HG02759 (cell line): ENCODE measurements around the gene KCNK4.
"Not testable (repeated sequence)": the region's sequence is repeated elsewhere in the genome, so short reads cannot be mapped to it uniquely, and the experiment has no call there.

Source experiments
- ATAC-seq: cut with Tn5 transposase; IDR thresholded peaks from one replicate; pipeline ENCODE4 v1.9.1; 2021; ENCODE audit warnings: mild to moderate bottlenecking, moderate library complexity; ENCODE audit not compliant: unreplicated experiment

The KCNK4 gene

DNA sequence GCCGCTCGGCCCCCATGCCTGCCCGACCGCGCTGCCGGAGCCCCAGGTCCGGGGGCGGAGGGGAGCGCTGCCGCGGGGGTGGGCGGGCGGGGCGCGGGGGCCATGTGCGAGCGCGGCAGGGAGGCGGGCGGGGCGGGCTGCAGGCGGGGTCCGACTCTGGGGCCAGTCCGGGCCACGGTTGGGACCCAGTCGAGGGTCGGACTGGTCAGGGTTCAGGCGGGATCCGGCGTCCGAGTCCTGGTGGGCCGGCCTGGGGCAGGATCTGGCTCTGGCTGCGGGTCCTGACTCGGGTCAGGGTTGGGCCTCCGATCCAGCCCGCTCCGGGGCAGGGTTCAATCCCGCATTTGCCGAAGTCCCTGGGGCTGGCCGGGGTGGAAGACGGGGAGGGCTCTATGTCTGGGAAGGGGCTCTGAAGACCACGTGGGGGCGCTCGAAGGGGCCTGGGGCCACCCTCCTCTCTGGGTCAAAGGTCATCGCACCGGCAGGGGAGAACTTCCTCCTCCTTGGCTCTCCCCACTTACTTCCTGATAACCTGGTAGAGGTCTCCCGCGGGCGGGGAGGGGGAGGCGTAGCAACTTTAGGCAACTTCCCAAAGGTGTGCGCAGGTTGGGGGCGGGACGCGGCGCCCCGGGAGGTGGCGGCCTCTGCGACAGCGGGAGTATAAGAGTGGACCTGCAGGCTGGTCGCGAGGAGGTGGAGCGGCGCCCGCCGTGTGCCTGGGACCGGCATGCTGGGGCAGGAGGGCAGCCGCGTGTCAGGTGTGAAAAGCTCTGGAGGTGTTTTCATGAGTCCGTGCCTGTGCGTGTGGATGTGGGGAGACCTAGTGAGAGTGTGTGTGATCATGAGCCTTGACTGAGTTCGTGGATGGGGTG, 14.8 kb downstream of the KCNK4 start:
- ATAC-seq, result peak; percentile 23

- no peak for ATAC-seq
Measured at GRCh38 chr11:64306563-64306875, 15.4 kb downstream of the KCNK4 start.

DNA sequence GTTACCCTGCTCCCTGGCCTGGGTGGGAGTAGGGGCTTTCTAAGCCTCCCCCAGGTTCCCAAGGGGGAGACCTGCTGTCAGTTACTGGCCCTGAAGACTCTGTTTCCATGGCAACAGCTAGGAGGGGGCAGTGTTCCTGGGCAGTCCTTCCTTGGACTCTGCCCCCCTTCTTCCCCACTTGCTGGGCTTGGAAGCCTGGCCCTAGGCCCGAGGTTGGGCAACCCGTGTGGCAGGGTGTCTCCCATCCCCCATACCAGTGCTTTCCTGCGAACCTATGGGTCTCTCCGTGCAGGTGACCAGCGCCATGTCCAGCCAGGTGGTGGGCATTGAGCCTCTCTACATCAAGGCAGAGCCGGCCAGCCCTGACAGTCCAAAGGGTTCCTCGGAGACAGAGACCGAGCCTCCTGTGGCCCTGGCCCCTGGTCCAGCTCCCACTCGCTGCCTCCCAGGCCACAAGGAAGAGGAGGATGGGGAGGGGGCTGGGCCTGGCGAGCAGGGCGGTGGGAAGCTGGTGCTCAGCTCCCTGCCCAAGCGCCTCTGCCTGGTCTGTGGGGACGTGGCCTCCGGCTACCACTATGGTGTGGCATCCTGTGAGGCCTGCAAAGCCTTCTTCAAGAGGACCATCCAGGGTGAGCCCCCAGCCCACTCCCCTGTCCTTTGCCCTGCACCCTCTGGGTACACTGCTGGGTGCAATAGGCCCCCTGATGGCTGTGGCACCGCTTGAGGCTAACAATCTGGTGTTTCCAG, 15.9 kb downstream of the KCNK4 start:
- ATAC-seq, result no peak

- not testable (repeated sequence) for ATAC-seq
Measured at GRCh38 chr11:64307795-64308194, 16.7 kb downstream of the KCNK4 start.

- ATAC-seq, result no peak
Measured at GRCh38 chr11:64312947-64313346, 21.8 kb downstream of the KCNK4 start.

DNA sequence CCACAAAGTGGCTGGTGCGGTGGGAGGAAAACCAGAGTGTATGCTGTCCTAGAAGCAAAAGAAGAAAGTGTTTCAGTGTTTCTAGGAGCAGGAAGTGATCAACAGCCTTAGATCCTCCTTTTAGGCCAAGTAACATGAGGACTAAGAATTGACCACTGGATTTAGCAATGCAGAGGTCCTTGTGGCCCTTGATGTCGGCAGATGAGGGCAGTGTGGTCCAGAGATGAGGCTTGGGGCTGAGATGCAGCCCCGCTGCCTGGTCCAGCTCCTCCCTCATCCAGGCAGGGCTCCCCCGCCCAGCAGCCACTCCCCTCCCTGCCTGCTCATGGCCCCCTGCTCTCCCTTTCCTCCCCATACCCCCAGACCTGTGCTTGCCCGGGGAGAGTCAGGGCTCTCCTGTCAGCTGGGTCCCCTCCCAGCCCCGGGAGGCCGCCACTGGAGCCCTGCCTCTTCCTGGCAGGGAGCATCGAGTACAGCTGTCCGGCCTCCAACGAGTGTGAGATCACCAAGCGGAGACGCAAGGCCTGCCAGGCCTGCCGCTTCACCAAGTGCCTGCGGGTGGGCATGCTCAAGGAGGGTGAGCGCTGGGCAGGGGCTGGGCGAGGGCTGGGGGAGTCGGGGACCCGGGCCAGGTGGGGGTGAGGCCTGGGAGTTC, 22.5 kb downstream of the KCNK4 start:
- ATAC-seq, result no peak

- ATAC-seq, result no peak
Measured at GRCh38 chr11:64314146-64314804, 23.2 kb downstream of the KCNK4 start.

GRCh38 chr11:64314805-64315561, 23.9 kb downstream of the KCNK4 start:
- ATAC-seq, result no peak

DNA sequence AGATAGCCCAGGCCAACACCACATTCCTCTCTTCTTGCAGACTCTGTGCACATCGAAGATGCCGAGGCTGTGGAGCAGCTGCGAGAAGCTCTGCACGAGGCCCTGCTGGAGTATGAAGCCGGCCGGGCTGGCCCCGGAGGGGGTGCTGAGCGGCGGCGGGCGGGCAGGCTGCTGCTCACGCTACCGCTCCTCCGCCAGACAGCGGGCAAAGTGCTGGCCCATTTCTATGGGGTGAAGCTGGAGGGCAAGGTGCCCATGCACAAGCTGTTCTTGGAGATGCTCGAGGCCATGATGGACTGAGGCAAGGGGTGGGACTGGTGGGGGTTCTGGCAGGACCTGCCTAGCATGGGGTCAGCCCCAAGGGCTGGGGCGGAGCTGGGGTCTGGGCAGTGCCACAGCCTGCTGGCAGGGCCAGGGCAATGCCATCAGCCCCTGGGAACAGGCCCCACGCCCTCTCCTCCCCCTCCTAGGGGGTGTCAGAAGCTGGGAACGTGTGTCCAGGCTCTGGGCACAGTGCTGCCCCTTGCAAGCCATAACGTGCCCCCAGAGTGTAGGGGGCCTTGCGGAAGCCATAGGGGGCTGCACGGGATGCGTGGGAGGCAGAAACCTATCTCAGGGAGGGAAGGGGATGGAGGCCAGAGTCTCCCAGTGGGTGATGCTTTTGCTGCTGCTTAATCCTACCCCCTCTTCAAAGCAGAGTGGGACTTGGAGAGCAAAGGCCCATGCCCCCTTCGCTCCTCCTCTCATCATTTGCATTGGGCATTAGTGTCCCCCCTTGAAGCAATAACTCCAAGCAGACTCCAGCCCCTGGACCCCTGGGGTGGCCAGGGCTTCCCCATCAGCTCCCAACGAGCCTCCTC, 24.8 kb downstream of the KCNK4 start:
- not testable (repeated sequence) for ATAC-seq

- no peak for ATAC-seq
Measured at GRCh38 chr11:64316672-64317324, 25.7 kb downstream of the KCNK4 start.

- peak; percentile 72 for ATAC-seq
Measured at GRCh38 chr11:64317325-64317960, 26.3 kb downstream of the KCNK4 start, which contains the start of gene TRMT112. TSS of gene TRMT112 (minus strand) at chr11:64317559. CDS start at chr11:64317526, 33 bp downstream.

- peak; percentile 81 for ATAC-seq
Measured at GRCh38 chr11:64317961-64318765, 27.1 kb downstream of the KCNK4 start, which contains the start of gene PRDX5. TSS of gene PRDX5 (plus strand) at chr11:64318121. CDS start at chr11:64318216, 95 bp downstream.

DNA sequence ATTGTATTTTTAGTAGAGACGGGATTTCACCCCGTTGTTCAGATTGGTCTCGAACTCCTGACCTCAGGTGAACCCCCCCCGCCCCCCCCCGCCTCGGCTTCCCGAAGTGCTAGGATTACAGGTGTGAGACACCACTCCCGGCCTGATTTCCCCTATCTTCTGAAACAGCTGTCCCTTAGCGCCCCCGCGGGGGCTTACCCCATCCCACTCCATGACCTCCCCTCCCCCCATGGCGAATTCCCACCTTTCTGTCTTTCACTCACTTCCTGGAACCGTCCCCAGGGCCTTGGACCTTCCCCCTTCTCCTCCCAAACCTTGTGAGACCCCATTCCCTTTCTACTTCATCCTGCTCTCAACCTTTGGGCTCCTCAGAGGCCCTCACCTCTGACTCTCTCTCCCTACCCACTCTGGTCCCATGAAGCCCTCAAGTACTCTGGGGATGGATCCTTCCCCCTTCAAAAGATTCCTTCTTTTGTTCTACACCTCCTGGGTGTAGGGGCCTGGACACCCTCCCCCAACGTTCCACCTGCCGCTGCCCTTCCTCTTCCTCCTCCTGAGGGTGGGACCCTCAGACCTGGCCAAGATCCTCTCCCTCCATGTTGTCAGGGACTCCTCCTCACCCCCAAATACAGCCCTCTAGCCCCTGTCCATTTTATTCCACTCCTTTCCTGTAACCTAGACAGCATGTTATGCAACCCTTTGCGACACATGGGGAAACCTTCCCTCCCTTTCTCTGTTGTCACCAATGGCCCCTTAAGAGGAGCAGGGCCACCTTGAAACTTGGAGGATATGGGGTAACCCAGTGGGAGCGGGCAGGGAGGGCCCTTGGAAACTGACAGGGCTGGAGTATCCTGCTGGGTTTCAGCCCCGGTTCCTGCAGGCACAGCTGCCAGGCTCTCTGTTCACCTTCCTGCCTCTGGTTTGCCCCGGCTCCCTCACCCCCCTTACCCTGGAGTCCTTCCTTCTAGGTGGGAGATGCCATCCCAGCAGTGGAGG, 28.0 kb downstream of the KCNK4 start:
- ATAC-seq, result no peak

DNA sequence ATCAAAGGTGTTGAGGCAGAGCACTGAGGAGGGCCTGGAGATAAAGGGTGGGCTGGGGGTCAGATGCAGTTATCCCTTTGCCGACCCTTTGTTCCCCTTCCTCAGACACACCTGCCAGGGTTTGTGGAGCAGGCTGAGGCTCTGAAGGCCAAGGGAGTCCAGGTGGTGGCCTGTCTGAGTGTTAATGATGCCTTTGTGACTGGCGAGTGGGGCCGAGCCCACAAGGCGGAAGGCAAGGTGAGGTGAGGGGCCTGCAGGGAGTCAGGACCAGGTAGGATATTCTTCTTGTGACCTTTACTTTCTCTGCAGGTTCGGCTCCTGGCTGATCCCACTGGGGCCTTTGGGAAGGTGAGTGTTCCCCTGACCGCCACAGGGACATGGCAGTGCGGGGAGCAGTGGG, 29.5 kb downstream of the KCNK4 start:
- no peak for ATAC-seq

DNA sequence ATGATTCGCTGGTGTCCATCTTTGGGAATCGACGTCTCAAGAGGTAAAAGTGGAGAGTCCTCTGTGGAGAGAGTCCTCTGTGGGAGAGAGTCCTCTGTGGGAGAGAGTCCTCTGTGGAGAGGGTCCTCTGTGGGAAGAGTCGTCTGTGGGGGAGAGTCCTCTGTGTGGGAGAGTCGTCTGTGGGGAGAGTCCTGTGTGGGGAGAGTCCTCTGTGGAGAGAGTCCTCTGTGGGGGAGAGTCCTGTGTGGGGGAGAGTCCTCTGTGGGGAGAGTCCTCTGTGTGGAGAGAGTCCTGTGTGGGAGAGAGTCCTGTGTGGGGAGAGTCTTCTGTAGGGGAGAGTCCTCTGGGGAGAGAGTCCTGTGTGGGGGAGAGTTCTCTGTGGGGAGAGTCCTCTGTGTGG, 29.9 kb downstream of the KCNK4 start:
- ATAC-seq, result no peak

- no peak for ATAC-seq
Measured at GRCh38 chr11:64321533-64321932, 30.4 kb downstream of the KCNK4 start.
